HL-60/S4 treated with phorbol 12-myristate 13-acetate at 8.2 ng/mL for 4 days and 3 days (cell line): Measurements from ENCODE around the gene SEL1L3.
"Not testable (repeated sequence)": the region's sequence is repeated elsewhere in the genome, so short reads cannot be mapped to it uniquely, and the experiment has no call there.

Experiments used
- in situ Hi-C: fragments of 300-500 bp; cut with MboI; formaldehyde crosslinking; loops from 2 replicates; pipeline ENCODE4 v1.15.0; 2022; ENCODE audit warnings: low sequenced_read_pairs

Gene SEL1L3

DNA sequence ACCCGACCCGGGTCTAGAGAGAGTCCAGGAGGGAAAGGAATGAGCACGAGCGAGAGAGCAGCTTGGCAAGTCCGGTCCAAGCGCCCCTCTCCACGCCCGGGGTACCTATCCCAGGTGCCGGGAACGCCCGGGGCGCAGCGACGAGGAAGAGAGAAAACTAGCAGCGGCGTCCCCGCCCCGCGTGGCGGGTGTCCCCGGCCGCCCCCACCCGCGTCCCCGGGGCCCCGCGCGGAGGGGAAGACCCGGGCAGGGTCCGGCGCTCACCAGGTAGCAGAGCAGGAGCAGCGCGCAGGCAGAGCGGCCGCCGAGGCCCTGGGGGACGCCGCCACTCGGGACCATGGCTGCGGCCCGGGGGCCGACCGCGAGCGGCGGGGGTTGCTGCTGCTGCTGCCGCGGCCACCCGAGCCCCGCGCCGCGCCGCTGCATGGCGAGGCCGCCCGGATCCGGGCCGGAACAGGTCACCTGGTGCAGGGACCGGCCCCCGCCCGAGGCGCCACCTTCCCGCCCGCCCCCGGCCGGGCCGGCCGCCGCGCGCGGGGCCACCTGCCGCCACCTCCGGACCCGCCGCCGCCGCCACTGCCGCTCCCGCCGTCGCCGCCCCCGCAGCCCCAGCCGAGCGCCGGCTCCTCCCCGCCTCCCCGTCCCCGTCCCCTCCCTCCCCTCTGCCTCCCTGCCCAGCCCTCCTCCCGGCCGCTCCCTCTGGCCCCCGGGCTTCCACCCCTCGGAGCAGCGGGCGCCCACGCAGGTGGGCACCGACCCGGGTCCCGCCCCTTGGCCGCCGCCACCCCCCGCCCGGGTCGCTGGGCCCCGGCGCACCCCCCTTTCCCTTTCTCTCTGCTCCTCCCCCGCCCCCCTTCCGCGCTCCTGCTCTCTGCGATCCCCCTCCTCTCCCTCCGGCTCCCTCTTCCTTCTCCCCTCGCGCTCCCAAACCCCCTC lies at the start of gene SEL1L3:
Gene SEL1L3, minus strand, starts transcription at position 578 of the 936 bp plus-strand sequence. Its CDS starts 152 bp downstream, at position 426.
- in situ Hi-C loops, result no loop called here

DNA sequence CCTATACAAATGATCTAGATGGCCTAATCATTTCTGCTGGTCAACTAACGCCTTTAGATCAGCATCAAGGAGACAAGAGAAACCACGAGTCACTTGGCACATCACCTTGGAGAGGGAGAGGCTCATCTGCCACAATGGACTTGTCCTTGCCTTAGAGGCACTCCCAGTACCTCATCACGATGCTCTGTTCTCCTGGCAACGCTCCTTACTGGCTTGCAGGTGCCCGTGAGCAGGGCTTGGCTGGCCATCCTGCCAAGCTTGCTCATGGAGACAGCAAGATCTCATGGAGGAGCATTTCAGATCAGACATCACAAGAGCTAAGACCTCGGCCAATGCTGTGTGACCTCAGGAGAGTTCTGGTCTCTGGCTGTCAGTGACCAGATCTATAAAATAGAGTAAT lies 48.6 kb upstream of the SEL1L3 start:
- in situ Hi-C loops, result no loop called here

DNA sequence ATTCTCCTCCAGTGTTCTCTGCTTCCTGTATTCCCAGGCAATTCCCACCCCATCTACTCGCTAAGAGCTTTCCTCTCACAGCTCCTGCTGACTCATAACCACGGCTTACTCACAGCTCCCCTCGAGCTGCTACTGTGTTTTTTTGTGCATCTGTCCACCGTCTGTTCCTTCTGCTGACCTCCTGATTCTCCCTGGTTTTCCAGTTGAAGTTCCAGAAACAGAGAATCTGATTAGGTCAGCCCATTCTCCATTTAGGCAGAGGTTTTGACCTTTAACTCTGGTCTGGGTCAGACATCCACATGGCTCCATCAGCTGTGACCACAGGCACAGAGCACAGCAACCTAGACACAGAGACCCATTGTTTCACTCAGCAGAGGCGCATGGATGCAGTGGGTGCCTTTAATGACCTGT lies 45.7 kb upstream of the SEL1L3 start:
- in situ Hi-C loops, result no loop called here

DNA sequence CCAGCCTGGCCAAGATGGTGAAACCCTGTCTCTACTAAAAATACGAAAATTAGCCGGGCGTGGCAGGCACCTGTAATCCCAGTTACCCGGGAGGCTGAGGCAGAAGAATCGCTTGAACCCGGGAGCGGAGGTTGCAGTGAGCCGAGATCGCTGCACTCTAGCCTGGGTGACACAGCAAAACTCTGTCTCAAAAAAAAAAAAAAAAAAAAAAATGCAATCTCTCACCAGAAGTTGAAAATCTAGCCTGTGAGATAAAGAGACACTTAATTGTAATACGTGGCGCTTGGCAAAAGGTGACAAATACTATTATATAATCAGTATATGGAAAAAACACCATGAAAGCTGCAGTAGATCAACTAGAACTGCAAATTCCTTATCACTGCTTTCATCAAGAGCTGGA lies 43.3 kb upstream of the SEL1L3 start:
- in situ Hi-C loops, result not testable (repeated sequence)

DNA sequence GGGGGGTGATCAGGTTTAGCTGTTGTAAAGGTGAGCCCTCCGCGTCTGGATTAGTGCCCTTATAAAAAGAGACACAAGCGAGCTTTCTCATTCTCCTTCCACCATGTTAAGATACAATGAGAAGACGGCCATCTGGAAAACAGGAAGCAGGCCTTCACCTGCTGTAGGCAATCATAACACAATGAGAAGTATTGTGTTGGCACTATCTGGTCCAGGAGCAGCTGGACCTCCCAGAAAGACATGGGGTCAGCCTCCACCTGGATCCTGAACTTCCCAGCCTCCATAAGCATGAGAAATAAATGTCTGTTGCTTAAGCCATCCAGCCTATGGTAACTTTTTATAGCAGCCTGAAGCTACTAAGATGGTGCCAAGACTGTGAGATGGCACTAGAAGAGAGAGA lies 42.6 kb upstream of the SEL1L3 start:
- in situ Hi-C loops, result no loop called here

DNA sequence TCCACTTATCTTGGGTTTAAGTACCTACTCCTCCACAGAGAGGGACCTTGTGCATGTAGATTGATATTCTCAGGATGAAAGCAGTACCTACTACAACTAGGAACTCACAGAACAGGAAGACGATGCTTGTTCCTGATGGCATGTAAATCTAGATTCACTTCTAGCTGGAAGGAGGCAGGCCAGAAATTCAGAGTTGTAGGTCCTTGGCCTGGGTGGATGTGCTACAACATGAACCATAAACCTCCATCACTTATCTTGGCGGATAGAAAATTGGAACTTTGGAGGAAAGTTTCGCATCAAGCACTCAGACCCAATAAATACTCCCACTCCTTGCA lies 41.9 kb upstream of the SEL1L3 start:
- in situ Hi-C loops, result no loop called here

DNA sequence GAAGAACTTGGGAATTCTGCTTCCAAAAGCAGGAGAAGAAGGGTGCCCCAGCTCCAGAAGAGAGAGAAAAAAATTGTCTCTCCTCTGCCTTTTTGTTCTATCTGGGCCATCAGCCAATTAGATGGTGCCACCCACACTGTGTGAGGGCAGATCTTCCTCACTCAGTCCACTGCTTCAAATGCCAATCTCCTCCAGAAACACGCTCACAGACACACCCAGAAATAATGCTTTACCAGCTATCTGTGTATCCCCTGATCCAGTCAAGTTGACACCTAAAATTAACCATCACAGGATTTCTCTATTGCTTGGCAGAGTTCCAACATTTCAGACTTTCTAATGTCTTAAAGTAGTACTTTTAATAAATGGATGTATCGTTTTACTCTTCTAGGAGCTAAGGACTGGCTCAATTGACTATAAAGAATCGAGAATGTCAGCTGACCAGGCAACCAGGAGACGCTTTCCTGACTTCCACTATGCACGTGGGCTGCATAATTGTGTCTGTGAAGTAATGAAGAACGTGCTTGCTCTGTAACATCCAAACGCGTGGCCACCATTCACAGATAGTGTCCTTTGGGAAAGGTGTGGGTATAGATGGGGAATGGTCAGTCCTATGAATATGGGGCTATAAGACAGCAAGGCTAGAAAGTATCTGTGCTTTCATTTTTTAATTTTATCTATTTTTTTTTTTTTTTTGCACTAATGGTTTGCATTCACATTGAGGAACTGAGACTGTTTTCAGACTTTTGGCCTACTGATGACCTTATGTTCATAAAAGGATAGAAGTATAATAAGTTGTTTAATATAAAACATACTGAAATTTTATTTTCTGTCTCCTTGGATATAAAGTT lies 41.3 kb upstream of the SEL1L3 start:
- in situ Hi-C loops, result no loop called here

DNA sequence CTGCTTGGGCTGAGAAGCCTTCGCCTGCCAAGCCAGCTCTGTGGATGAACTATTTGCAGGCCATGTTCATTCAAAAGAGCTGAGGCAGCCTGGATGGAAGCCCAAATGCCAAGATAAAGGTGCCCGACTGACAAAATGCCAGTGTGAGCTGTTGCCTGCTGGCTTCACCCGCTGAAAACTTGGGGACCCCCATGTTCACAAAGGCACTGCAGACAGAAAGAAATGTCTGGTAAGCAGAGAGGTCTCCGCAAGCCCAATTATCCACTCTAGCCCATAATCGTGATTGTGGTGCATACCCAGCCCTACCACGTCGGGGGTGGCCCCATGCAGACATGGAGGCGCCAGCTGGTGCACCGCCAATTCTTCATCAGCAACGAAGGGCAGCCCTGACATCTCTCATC lies 38.2 kb upstream of the SEL1L3 start:
- in situ Hi-C loops, result no loop called here

DNA sequence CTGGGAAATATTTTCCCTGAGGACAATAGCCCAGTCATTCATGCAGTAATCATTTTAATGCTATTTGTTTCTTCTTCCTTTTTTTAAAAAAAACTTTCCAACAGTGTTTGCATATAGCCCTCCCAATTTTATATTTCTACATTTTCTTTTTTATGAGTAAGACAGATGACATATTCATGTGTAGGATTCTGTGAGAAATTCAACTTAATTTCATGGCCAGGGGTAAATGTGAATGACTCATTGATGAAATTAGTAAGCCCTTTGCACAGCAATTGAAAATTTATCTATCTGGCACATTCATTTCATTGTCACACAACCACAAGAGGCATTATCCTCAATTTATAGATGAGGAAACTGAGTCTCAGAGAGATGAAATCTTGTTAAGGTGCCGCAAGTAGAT lies 37.5 kb upstream of the SEL1L3 start:
- in situ Hi-C loops, result no loop called here

DNA sequence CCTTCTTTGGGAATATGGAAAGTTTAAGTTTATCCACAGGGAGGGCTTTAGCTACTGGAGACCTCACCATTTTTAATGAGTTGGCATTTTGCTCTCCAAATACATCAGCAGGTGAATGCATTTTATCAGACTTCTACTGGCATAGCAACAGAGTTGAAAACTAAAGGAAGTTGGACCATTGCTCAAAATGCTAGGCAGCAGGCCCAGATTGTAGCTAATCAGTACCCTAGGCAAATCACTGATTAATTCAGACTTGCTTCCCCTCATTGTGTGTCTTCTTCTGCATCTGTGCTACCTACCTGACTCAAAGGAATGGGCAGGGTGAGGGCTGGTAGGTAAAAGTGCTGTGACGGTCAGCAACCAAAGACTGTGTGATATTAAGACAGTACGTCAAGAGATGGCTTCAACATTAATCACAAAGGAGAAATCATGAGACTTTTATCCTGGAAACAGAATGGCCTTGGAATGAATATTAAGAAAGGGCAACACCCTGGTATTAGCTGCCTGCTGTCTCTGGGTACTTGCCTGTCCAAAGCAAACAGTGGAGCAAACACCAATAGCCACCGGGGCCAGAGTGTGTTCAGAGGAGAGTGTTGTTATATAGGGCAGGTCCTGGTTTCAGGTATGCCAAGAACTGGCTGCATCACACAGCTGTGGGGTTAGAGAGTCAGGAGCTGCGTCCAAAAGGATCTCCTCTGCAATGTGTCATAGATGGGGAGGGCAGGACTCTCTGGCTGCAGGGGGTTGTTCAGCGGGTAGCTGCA lies 34.2 kb upstream of the SEL1L3 start:
- in situ Hi-C loops, result no loop called here

DNA sequence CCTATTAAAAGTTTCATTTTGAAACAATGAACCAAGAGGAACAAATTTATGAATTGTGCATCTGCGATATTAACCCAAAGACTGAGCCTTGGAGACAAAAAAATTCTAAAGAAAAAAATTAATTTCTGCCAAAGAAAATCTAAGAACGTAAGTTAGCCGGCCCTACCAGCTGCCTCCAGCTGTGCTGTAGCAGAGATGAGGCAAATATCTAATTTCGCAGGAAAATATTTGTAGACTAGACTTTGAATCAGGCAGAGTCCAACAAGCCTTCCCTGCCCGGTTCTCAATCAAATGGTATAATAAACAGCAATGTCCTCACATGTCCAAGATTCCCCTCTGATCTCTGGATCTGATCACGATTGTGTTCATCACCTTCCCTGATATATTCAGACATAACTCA lies 30.0 kb upstream of the SEL1L3 start:
- in situ Hi-C loops, result no loop called here

DNA sequence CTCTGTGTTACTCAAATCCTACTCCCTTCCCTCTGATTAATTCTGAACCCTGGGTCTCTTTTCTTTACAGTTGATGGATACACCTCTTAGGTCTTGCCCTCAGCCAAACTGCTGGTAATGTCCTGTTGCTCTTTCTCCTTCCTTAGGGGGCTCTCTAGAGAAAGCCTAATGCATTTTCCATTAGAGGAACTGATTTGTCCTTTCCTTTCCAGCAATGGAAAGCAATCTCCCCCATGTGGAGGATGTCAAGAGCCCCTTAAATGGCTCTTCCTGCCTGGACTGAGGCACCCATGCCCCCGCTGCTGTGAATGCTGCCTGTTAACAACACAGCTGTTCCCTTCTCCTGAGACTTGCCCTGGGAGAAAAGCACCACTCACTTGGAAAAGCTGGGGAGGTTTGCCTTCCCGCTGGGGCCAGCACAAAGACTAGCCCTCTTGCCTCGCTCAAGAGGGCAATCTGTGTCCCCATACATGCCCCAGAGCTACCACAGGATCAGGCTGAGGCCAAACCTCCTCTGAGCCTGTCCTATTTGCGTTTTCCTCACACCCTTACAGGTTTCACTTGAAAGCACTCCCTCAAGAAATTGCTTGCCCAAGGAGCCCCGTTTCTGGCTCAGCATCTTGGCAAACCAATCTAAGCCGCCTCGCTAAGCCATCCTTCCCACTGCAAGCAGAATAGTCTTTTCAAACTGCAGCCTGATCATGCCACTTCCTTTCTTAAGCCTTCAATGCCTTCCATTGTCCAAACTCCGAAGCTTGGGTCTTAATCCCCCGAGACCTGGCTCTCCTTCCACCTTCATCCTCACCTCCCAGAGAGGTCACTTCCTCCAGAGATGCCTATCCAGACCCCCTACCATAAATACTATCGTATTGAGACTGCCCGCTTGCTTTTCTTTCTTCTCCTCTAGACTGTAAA lies 28.0 kb upstream of the SEL1L3 start:
- in situ Hi-C loops, result no loop called here

DNA sequence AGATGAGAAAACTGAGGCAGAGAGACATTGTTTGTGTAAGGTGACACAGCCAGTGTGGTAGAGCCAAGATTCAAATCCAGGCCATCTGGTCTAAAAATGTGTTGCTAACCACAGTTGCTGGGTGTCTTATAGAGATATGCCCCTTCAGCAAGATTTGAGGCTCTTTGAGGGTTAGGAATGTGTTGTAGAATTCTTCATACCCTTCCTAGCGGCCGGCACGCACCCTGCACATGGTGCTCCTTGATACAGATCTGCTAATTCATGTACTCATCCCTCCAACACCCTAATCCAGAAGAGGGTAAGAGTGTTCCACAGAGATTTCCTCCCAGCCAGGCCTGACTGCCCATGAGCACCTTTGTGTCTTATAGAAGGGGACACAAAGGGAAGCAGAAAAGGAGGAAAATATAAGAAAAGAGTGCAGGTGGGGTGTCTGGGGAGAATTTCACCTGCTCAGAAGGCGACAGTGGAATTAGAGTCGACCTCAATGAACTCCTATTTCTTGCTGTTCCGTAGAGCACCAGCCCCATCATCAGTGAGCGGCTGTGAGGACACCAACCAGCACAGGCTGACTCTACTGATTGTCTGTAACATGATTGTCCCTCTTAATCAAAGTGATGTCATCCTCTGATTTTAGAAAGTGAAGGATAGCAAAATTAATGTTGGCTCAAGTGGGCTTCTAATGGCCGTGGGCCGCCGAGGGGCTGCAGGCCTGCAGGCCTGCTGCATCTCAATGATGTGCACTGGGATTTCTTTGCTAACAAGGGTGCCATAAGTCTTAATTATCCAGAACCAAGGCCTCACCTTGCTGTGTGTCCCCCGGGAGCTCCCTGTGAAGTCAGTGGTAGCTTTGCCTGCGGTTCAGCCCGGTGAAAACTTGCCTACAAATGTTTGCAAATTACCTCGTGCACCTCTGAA lies 27.1 kb upstream of the SEL1L3 start:
- in situ Hi-C loops, result no loop called here

DNA sequence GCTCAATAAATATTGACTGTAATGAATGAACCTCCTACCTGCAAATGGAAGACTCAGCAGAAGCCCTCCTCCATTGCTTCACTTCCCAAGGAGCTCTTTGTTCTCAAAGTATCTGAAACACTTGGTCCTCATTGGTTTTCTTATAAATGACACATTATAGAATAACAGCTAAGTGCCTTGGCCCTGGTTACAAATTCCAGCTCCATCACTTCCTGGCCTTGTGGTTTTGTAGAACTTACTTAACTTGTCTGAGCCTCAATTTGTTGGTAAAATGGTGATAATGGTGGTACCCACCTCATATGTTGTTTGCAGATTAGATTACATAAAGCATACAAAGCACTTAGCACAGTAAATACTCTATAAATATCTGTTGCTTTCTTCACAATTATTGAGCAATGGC lies 26.0 kb upstream of the SEL1L3 start:
- in situ Hi-C loops, result no loop called here

DNA sequence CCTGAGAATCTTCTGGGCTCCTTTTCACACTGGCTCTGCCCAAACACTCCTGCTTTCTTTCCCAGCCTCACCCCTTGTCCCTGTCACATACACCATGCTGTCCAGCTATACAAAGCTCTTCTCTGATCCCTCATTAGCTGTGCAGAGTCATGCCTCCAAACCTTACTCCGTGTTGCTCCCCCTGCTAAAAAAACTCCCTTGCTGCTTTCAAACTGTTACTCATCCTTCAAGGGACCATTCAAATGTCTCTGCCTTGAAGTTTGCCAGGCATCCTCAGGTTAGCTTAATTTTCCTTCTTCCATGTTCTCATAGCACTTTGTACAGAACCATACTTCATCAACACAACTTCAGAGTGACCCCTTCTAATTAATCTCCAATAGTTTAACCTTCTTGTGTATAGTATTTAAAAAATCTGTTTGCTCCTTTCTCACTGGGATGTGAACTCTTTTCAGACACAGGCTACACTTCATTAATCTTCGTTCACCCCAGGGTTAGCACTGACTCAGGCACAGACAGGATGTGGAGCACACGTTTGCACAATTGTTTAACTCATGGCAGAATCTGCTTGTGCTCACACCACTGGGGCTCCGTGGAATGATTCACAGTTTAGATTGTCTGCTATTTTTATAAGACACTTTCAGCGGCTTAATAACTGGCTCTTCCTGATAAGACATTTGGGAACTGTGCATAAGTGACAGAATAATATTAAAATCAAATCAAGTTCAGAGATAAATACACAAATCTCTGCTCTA lies 21.4 kb upstream of the SEL1L3 start:
- in situ Hi-C loops, result no loop called here

DNA sequence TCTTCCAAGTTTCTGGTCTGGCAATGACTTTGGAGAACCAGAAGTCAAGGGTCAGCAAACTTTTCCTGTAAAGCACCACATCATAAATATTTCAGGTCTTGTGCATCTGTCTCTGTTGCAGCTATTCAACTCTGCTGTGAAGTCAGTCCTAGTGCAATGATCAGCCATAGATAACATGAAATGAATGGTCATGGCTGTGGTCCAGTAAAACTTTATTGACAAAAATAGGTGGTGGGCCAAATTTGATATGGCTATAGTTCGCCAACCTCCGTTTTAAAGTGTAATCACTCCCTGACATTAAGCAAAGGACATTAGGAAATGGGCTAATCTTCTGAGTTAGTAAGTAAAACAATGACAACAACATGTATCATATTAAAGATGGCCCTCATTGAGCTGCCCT lies 20.8 kb upstream of the SEL1L3 start:
- in situ Hi-C loops, result no loop called here

DNA sequence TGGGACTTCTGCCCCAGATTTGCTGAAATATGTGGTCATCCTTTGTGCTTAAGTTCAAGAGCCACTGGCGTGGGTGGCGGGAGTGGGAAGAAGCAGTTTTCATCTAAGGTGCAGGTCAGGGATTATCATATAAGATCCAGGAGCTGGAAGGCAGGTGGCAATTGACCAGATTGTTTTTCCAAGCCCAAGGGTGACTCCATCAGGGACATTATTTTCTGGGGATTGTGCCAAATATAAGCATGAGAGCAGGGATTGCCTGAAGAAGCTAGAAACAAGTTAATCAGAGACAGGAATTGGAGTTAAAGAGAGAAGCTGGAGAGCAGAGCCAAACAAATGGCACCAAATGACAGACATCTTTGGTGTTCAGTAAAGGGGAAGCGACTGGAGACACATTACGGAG lies 19.4 kb upstream of the SEL1L3 start:
- in situ Hi-C loops, result no loop called here

DNA sequence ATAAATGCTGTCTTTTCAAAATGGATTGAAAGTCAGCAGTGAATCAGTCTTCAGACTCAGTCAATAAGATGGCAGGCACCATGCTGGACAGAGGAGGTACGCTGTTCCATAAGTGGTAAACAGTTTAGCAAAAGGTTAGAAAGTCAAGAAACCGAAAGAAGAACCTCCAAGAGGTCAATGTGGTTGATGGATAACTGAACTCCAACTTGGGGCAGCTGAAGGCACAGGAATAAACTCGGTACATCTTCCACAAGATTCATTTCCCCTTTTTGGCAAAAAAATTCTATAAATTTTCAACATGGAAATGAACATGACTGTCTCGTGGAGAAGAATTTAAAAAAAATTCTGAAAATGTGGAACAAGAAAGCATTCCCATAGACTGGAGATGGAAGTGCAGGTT lies 18.4 kb upstream of the SEL1L3 start:
- in situ Hi-C loops, result no loop called here
